ENCODE measurements around the gene THSD1. TPM values are rescaled to one million over a fixed set of nuclear protein-coding genes. Genes with fewer than 3 reads are reported as not detected.

The THSD1 gene
- total RNA-seq, 1 donor from 2014 or later, result 14.4 TPM

DNA sequence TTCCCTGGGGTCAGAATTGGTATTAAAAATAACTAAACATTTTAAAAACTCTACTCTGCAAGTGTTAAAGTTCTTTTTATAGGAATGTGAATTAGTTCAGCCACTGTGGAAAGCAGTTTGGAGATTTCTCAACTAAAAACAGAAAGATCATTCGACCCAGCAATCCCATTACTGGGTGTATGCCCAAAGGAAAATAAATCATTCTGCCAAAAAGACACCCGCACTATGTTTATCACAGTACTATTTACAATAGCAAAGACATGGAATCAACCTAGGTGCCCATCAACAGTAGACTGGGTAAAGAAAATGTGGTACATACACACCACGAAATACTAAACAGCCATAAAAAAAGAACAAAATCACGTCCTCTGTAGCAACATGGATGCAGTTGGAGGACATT, 657 bp upstream of the THSD1 start:
- H3K27me3 ChIP-seq (ENCODE audit: insufficient read depth, low read length), result no peaks in the 10 kb centered on the region
- H3K4me3 ChIP-seq (ENCODE audit: insufficient read depth, low read depth, low read length), result peak overlapping the region; percentile 82
- Mint-ChIP-seq H3K27me3 (ENCODE audit: low read depth, unreplicated experiment) (peaks cover 2% of the 10 kb centered on the region), H3K4me1 (ENCODE audit: low read depth, unreplicated experiment) (peaks cover 3% of the 10 kb centered on the region), H3K27ac (ENCODE audit: unreplicated experiment) (no peak overlapping the region), H3K9me3 (ENCODE audit: unreplicated experiment) (no peaks in the 10 kb centered on the region), H3K36me3 (ENCODE audit: low read depth, unreplicated experiment) (peaks cover 14% of the 10 kb centered on the region), H3K4me3 (ENCODE audit: unreplicated experiment) (peak overlapping the region; percentile 80)
- no peak overlapping the region for H2AFZ ChIP-seq (ENCODE audit: low read depth, low read length)
- peak overlapping the region; percentile 90 for H3K4me2 ChIP-seq (ENCODE audit: low read length)
- FAIRE-seq (no peak), DNase-seq (ENCODE audit: low read depth) (no peak)
- H3K27ac ChIP-seq (ENCODE audit: low read depth, low read length), result no peak overlapping the region
- peak overlapping the region; percentile 78 for H3K9ac ChIP-seq (ENCODE audit: low read length)
- no peaks in the 10 kb centered on the region for H3K9me3 ChIP-seq (ENCODE audit: insufficient read depth, low read depth, low read length)
- H4K20me1 ChIP-seq (ENCODE audit: insufficient read depth, low read length), result no peaks in the 10 kb centered on the region
- peaks cover 5% of the 10 kb centered on the region for H3K4me1 ChIP-seq (ENCODE audit: insufficient read depth, low read length)
- TF ChIP-seq, protein P1, sequence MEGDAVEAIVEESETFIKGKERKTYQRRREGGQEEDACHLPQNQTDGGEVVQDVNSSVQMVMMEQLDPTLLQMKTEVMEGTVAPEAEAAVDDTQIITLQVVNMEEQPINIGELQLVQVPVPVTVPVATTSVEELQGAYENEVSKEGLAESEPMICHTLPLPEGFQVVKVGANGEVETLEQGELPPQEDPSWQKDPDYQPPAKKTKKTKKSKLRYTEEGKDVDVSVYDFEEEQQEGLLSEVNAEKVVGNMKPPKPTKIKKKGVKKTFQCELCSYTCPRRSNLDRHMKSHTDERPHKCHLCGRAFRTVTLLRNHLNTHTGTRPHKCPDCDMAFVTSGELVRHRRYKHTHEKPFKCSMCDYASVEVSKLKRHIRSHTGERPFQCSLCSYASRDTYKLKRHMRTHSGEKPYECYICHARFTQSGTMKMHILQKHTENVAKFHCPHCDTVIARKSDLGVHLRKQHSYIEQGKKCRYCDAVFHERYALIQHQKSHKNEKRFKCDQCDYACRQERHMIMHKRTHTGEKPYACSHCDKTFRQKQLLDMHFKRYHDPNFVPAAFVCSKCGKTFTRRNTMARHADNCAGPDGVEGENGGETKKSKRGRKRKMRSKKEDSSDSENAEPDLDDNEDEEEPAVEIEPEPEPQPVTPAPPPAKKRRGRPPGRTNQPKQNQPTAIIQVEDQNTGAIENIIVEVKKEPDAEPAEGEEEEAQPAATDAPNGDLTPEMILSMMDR (IDR thresholded peaks at IDR 0.05; ENCODE audit: insufficient read depth, low read depth, low read length), result no peak
- no peak for TF ChIP-seq EZH2 (IDR thresholded peaks at IDR 0.05; ENCODE audit: insufficient read depth, low read length)
- H3K36me3 ChIP-seq (ENCODE audit: insufficient read depth, low read length), result no peaks in the 10 kb centered on the region
- peaks cover 5% of the 10 kb centered on the region for H3K79me2 ChIP-seq (ENCODE audit: insufficient read depth, low read length)

DNA sequence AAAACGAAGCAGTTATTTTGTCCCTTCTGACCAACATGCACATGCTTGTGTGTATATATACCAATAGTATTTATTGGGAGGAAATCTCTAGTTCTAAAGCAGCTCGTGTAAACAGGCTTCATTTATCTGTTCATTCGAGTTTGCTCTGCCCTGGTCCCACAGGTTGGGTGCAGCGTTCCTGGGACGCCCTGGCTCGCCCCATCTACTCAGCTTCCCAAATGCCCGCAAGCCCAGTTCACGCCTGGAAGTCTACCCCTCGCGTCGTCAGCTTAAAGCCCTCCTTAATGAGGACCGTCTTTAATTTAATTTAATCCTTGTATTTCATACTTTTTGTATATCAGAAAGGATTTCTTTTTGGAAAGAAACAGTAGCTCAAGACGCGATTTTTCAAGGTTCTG, 604 bp downstream of the THSD1 start:
- TF ChIP-seq EZH2 (IDR thresholded peaks at IDR 0.05; ENCODE audit: insufficient read depth, low read length), result no peak
- TF ChIP-seq, protein P1 (IDR thresholded peaks at IDR 0.05; ENCODE audit: insufficient read depth, low read depth, low read length), result no peak
- FAIRE-seq, result no peak
- no peak for DNase-seq (ENCODE audit: low read depth)
- Mint-ChIP-seq H3K27me3 (ENCODE audit: low read depth, unreplicated experiment) (peaks cover 2% of the 10 kb centered on the region), H3K4me1 (ENCODE audit: low read depth, unreplicated experiment) (no peaks in the 10 kb centered on the region), H3K4me3 (ENCODE audit: unreplicated experiment) (peak overlapping the region; percentile 88), H3K27ac (ENCODE audit: unreplicated experiment) (peak overlapping the region; percentile 62), H3K9me3 (ENCODE audit: unreplicated experiment) (no peaks in the 10 kb centered on the region), H3K36me3 (ENCODE audit: low read depth, unreplicated experiment) (peaks cover 13% of the 10 kb centered on the region)
- Histone ChIP-seq H3K9ac (ENCODE audit: low read length) (peak overlapping the region; percentile 78), H3K36me3 (ENCODE audit: insufficient read depth, low read length) (no peaks in the 10 kb centered on the region), H3K4me2 (ENCODE audit: low read length) (peak overlapping the region; percentile 90), H3K27ac (ENCODE audit: low read depth, low read length) (no peak overlapping the region), H4K20me1 (ENCODE audit: insufficient read depth, low read length) (no peaks in the 10 kb centered on the region), H3K9me3 (ENCODE audit: insufficient read depth, low read depth, low read length) (no peaks in the 10 kb centered on the region), H2AFZ (ENCODE audit: low read depth, low read length) (peak overlapping the region; percentile 78), H3K4me1 (ENCODE audit: insufficient read depth, low read length) (peaks cover 4% of the 10 kb centered on the region), H3K4me3 (ENCODE audit: insufficient read depth, low read depth, low read length) (peak overlapping the region; percentile 82), H3K27me3 (ENCODE audit: insufficient read depth, low read length) (no peaks in the 10 kb centered on the region), H3K79me2 (ENCODE audit: insufficient read depth, low read length) (peaks cover 5% of the 10 kb centered on the region)

DNA sequence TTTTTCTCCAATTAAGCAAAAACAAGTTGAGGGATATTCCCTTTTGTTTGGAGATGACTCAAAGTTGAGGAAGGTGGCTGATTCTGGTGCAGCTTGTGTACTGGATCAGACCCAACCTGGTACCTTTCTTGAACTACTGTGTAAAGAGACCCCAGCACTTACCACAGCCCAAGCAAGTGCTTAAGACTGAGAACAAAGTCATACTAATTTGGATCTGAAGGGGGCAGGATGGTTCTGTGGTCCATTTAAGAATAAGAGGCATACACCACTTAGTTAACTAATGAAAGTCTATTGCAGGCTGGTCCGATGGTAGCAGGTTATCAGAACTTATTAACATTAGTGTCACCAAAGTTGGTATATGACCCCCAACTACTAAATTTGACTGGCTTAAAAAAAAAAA, 6.3 kb downstream of the THSD1 start:
- no peaks in the 10 kb centered on the region for H3K4me1 Mint-ChIP-seq (ENCODE audit: low read depth, unreplicated experiment)
- H3K27me3 ChIP-seq (ENCODE audit: insufficient read depth, low read length), result no peaks in the 10 kb centered on the region
- H3K36me3 ChIP-seq (ENCODE audit: insufficient read depth, low read length), result peaks cover 10% of the 10 kb centered on the region
- FAIRE-seq (no peak), DNase-seq (ENCODE audit: low read depth) (no peak)
- no peaks in the 10 kb centered on the region for H3K4me1 ChIP-seq (ENCODE audit: insufficient read depth, low read length)
- peaks cover 2% of the 10 kb centered on the region for H3K9me3 Mint-ChIP-seq (ENCODE audit: unreplicated experiment)
- H3K79me2 ChIP-seq (ENCODE audit: insufficient read depth, low read length), result no peaks in the 10 kb centered on the region
- H3K27ac Mint-ChIP-seq (ENCODE audit: unreplicated experiment), result no peak overlapping the region
- no peak overlapping the region for H3K4me3 Mint-ChIP-seq (ENCODE audit: unreplicated experiment)
- H3K4me2 ChIP-seq (ENCODE audit: low read length), result no peak overlapping the region
- H3K27me3 Mint-ChIP-seq (ENCODE audit: low read depth, unreplicated experiment), result peaks cover 9% of the 10 kb centered on the region
- no peaks in the 10 kb centered on the region for H4K20me1 ChIP-seq (ENCODE audit: insufficient read depth, low read length)
- no peak overlapping the region for H2AFZ ChIP-seq (ENCODE audit: low read depth, low read length)
- H3K36me3 Mint-ChIP-seq (ENCODE audit: low read depth, unreplicated experiment), result peaks cover 27% of the 10 kb centered on the region
- H3K9me3 ChIP-seq (ENCODE audit: insufficient read depth, low read depth, low read length), result no peaks in the 10 kb centered on the region
- H3K9ac ChIP-seq (ENCODE audit: low read length), result no peak overlapping the region
- H3K27ac ChIP-seq (ENCODE audit: low read depth, low read length), result no peak overlapping the region
- H3K4me3 ChIP-seq (ENCODE audit: insufficient read depth, low read depth, low read length), result no peak overlapping the region
- TF ChIP-seq EZH2 (IDR thresholded peaks at IDR 0.05; ENCODE audit: insufficient read depth, low read length), result no peak
- TF ChIP-seq, protein P1 (IDR thresholded peaks at IDR 0.05; ENCODE audit: insufficient read depth, low read depth, low read length), result no peak

All from astrocyte (in vitro differentiated cells and primary cell).